ENCODE measurements around the gene AFAP1. TPM values are rescaled to one million over a fixed set of nuclear protein-coding genes. Genes with fewer than 3 reads are reported as not detected.

The AFAP1 gene
- total RNA-seq, 1 experiment from 2014 or later, result 94.7 TPM

- no peak overlapping the region for H3K4me3 ChIP-seq (ENCODE audit: low read depth in 2 of 2, low read length in 2 of 2)
- H3K27ac ChIP-seq (ENCODE audit: low read length), result peak overlapping the region; percentile 96
- in situ Hi-C loops (cut with HindIII; ENCODE audit: low pct_unique_long_range_greater_than_20kb, low sequenced_read_pairs), result no loop called here
- POLR2A ChIA-PET, result no interaction called here
- no peak; the same call in 1 of the 2 replicates for ATAC-seq
- no peak for DNase-seq (ENCODE audit: low read depth, low spot score)
- peaks cover 59% of the 10 kb centered on the region for H3K4me1 ChIP-seq (ENCODE audit: control insufficient read depth, insufficient read depth, low read length)
- BruUV-seq (replicated peaks), result no TSS peak
- H3K36me3 ChIP-seq (ENCODE audit: control insufficient read depth, insufficient read depth, low read length), result peaks cover 12% of the 10 kb centered on the region
- CTCF ChIA-PET, result interaction anchor here (1.0 to 1.1 kb wide), 2 partner anchors 17 to 27 kb away, joined by 3 to 4 read pairs; no protein-coding TSS in a partner anchor
- intact Hi-C loops (cut with micrococcal nuclease; ENCODE audit: unreplicated experiment), result no loop called here
- no peak for TF ChIP-seq TCF7L2 (IDR thresholded peaks at IDR 0.05; ENCODE audit: low read depth, low read length)
- TF ChIP-seq REST (IDR thresholded peaks at IDR 0.05; ENCODE audit: insufficient read depth in 1 of 2, low read depth in 2 of 2, low read length in 1 of 2), result no peak
- TF ChIP-seq SIN3A (IDR thresholded peaks at IDR 0.05; ENCODE audit: borderline replicate concordance, insufficient read depth, low read depth, low read length), result no peak
- TF ChIP-seq POLR2AphosphoS5 (IDR thresholded peaks at IDR 0.05; ENCODE audit: low read depth, low read length), result no peak
- TF ChIP-seq CTCF (IDR thresholded peaks at IDR 0.05), result no peak
- H3K27me3 ChIP-seq (ENCODE audit: control insufficient read depth, insufficient read depth, low read length), result no peaks in the 10 kb centered on the region
- H3K9me3 ChIP-seq (ENCODE audit: control insufficient read depth, insufficient read depth, low read depth, low read length), result no peaks in the 10 kb centered on the region
Measured at GRCh38 chr4:7804756-7805385, 134.8 kb downstream of the AFAP1 start.

GRCh38 chr4:7803992-7804755 is 135.5 kb downstream of the AFAP1 start:
- TF ChIP-seq TCF7L2 (IDR thresholded peaks at IDR 0.05; ENCODE audit: low read depth, low read length) (no peak), POLR2AphosphoS5 (IDR thresholded peaks at IDR 0.05; ENCODE audit: low read depth, low read length) (no peak), REST (IDR thresholded peaks at IDR 0.05; ENCODE audit: insufficient read depth in 1 of 2, low read depth in 2 of 2, low read length in 1 of 2) (no peak), SIN3A (IDR thresholded peaks at IDR 0.05; ENCODE audit: borderline replicate concordance, insufficient read depth, low read depth, low read length) (no peak), CTCF (IDR thresholded peaks at IDR 0.05) (peak; percentile 91)
- no TSS peak for BruUV-seq (replicated peaks)
- Histone ChIP-seq H3K36me3 (ENCODE audit: control insufficient read depth, insufficient read depth, low read length) (peaks cover 16% of the 10 kb centered on the region), H3K9me3 (ENCODE audit: control insufficient read depth, insufficient read depth, low read depth, low read length) (no peaks in the 10 kb centered on the region), H3K27me3 (ENCODE audit: control insufficient read depth, insufficient read depth, low read length) (no peaks in the 10 kb centered on the region), H3K4me3 (ENCODE audit: low read depth in 2 of 2, low read length in 2 of 2) (no peak overlapping the region), H3K4me1 (ENCODE audit: control insufficient read depth, insufficient read depth, low read length) (peaks cover 59% of the 10 kb centered on the region), H3K27ac (ENCODE audit: low read length) (peak overlapping the region; percentile 96)
- intact Hi-C loops (cut with micrococcal nuclease; ENCODE audit: unreplicated experiment) (loop anchor here (2.0 kb wide), 1 partner anchor 183 kb away; no protein-coding TSS in a partner anchor), in situ Hi-C loops (cut with HindIII; ENCODE audit: low pct_unique_long_range_greater_than_20kb, low sequenced_read_pairs) (no loop called here)
- ATAC-seq (0 out of 2 replicates have a peak, but pooled peaks have one; percentile 46), DNase-seq (ENCODE audit: low read depth, low spot score) (peak; percentile 59)
- CTCF ChIA-PET, result interaction anchor here (1.0 kb wide), 1 partner anchor 26 kb away, joined by 4 read pairs; no protein-coding TSS in a partner anchor
- POLR2A ChIA-PET, result no interaction called here
